Esophagus squamous epithelium (tissue), 4 donors: ENCODE results near the gene GAN.

Experiments used
- POLR2A ChIP-seq, 4 donors: fragments of 450-650 bp; IDR thresholded peaks; one replicate each; pipeline ENCODE4 v1.6.1; 2017; ENCODE audit warnings: antibody characterized with exemption in 4 of 4, mild to moderate bottlenecking in 4 of 4, moderate library complexity in 3 of 4
- TF ChIP-seq, protein P1 (sequence below), 6 experiments: fragments of 450-650 bp in 4 of 6; fragments of 200-600 bp in 2 of 6; sonication (generic) in 2 of 6; IDR thresholded peaks; one replicate each; pipeline ENCODE4 v1.5.1; 2016 to 2019; ENCODE audit warnings: antibody characterized with exemption in 6 of 6, mild to moderate bottlenecking in 4 of 6, moderate library complexity in 4 of 6

DNA sequence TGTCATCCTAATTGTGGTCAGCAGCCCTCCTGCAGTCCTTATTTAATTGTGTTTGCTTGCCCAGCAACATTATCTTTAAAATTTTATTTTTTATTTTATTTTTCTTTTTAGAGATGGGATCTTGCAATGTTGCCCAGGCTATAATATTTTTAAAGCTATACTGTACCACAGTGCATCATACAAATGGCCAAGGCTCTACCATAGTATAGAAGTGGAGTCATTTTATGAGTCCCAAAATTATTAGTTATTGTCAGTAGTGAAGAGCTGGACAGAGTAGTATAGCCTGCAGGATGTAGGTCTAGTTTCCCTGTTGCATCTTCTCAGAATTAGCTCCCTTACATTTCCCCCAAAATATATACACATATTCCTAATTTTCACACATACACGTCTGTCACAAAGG, 44.1 kb downstream of the GAN start:
- no peak for TF ChIP-seq POLR2A (IDR thresholded peaks at IDR 0.05)
- TF ChIP-seq, protein P1, sequence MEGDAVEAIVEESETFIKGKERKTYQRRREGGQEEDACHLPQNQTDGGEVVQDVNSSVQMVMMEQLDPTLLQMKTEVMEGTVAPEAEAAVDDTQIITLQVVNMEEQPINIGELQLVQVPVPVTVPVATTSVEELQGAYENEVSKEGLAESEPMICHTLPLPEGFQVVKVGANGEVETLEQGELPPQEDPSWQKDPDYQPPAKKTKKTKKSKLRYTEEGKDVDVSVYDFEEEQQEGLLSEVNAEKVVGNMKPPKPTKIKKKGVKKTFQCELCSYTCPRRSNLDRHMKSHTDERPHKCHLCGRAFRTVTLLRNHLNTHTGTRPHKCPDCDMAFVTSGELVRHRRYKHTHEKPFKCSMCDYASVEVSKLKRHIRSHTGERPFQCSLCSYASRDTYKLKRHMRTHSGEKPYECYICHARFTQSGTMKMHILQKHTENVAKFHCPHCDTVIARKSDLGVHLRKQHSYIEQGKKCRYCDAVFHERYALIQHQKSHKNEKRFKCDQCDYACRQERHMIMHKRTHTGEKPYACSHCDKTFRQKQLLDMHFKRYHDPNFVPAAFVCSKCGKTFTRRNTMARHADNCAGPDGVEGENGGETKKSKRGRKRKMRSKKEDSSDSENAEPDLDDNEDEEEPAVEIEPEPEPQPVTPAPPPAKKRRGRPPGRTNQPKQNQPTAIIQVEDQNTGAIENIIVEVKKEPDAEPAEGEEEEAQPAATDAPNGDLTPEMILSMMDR (IDR thresholded peaks at IDR 0.05) = no peak
